CD14-positive monocyte (primary cell): ENCODE measurements around the gene GPC1. TPM values are rescaled to one million over a fixed set of nuclear protein-coding genes. Genes with fewer than 3 reads are reported as not detected.

Source experiments
- DNase-seq, 3 donors: peaks; one replicate each; pipeline ENCODE4 v3.0.0-alpha.2; 2011 to 2022
- H2AFZ ChIP-seq: 2 replicates; pipeline ENCODE4 v1.6.0; 2012; ENCODE audit warnings: mild to moderate bottlenecking, low read depth, low read length, inconsistent platforms; ENCODE audit not compliant: insufficient read depth, poor library complexity, severe bottlenecking
- H3K27ac ChIP-seq, 2 donors: 1 replicate in 1 of 2; 2 replicates in 1 of 2; pipeline ENCODE4 v1.5.1; 2012 to 2013; ENCODE audit warnings: low read length in 2 of 2, control low read depth in 1 of 2, inconsistent platforms in 1 of 2, low read depth in 1 of 2, mild to moderate bottlenecking in 1 of 2
- H3K27me3 ChIP-seq, 2 donors: one replicate each; pipeline versions ENCODE4 v1.6.0 to v1.6.1; 2011 to 2013; ENCODE audit warnings: low read length in 2 of 2; ENCODE audit not compliant: control insufficient read depth in 2 of 2, insufficient read depth in 2 of 2
- H3K36me3 ChIP-seq, 2 donors: replicated peaks in 1 of 2; 1 replicate in 1 of 2; 2 replicates in 1 of 2; pipeline versions ENCODE4 v1.5.1 to v1.6.1; 2012 to 2013; ENCODE audit warnings: low read length in 2 of 2, control low read depth in 1 of 2, inconsistent platforms in 1 of 2, mild to moderate bottlenecking in 1 of 2; ENCODE audit not compliant: insufficient read depth in 2 of 2, control insufficient read depth in 1 of 2
- H3K4me1 ChIP-seq, 2 donors: 1 replicate in 1 of 2; 2 replicates in 1 of 2; pipeline versions ENCODE4 v1.5.1 to v1.6.1; 2012 to 2013; ENCODE audit warnings: low read length in 2 of 2, control low read depth in 1 of 2, inconsistent platforms in 1 of 2, mild to moderate bottlenecking in 1 of 2, moderate library complexity in 1 of 2; ENCODE audit not compliant: insufficient read depth in 2 of 2, control insufficient read depth in 1 of 2
- H3K4me2 ChIP-seq: replicated peaks from 2 replicates; pipeline ENCODE3; 2012; ENCODE audit warnings: low read length, moderate library complexity, mild to moderate bottlenecking; ENCODE audit not compliant: poor library complexity, severe bottlenecking; ENCODE audit errors: extremely low read depth
- H3K4me3 ChIP-seq, 3 experiments: fragments of 200-600 bp in 1 of 3; sonication (generic) in 1 of 3; replicated peaks in 1 of 3; 1 replicate in 2 of 3; 2 replicates in 1 of 3; pipeline ENCODE4 v1.5.1; 2011 to 2013; ENCODE audit warnings: low read length in 3 of 3, mild to moderate bottlenecking in 3 of 3, control low read depth in 2 of 3, low read depth in 2 of 3, inconsistent platforms in 1 of 3, moderate library complexity in 1 of 3
- H3K79me2 ChIP-seq: 2 replicates; pipeline ENCODE4 v1.6.0; 2012; ENCODE audit warnings: mild to moderate bottlenecking, control low read depth, inconsistent platforms, low read length, moderate library complexity; ENCODE audit not compliant: insufficient read depth
- H3K9ac ChIP-seq: 2 replicates; pipeline ENCODE4 v1.6.0; 2017; ENCODE audit warnings: low read length, mild to moderate bottlenecking; ENCODE audit not compliant: insufficient read depth, poor library complexity, severe bottlenecking
- H3K9me3 ChIP-seq, 2 donors: replicated peaks in 1 of 2; 1 replicate in 1 of 2; 2 replicates in 1 of 2; pipeline versions ENCODE4 v1.5.1 to v1.6.1; 2012 to 2013; ENCODE audit warnings: low read length in 2 of 2, control low read depth in 1 of 2; ENCODE audit not compliant: control insufficient read depth in 1 of 2, insufficient read depth in 1 of 2
- H4K20me1 ChIP-seq: 2 replicates; pipeline ENCODE4 v1.6.0; 2012; ENCODE audit warnings: mild to moderate bottlenecking, low read length, control low read depth, moderate library complexity; ENCODE audit not compliant: insufficient read depth
- H3K27ac Mint-ChIP-seq, 7 donors: one replicate each; pipeline ENCODE4 v1.8.0; 2020; ENCODE audit warnings: mild to moderate bottlenecking in 7 of 7, mixed read lengths in 7 of 7, moderate library complexity in 6 of 7, inconsistent platforms in 2 of 7
- H3K27me3 Mint-ChIP-seq, 3 donors: one replicate each; pipeline ENCODE4 v1.8.0; 2021 to 2022; ENCODE audit warnings: low read depth in 3 of 3, mild to moderate bottlenecking in 3 of 3, mixed read lengths in 3 of 3, moderate library complexity in 3 of 3, inconsistent platforms in 1 of 3
- H3K36me3 Mint-ChIP-seq, 2 donors: one replicate each; pipeline ENCODE4 v1.8.0; 2020; ENCODE audit warnings: mixed read lengths in 2 of 2, inconsistent platforms in 1 of 2, mild to moderate bottlenecking in 1 of 2
- H3K4me1 Mint-ChIP-seq: one replicate; pipeline ENCODE4 v1.8.0; 2020; ENCODE audit warnings: mild to moderate bottlenecking, mixed read lengths
- H3K4me3 Mint-ChIP-seq, 2 donors: one replicate each; pipeline ENCODE4 v1.8.0; 2020; ENCODE audit warnings: mild to moderate bottlenecking in 2 of 2, mixed read lengths in 2 of 2, moderate library complexity in 1 of 2
- H3K9me3 Mint-ChIP-seq, 7 donors: one replicate each; pipeline ENCODE4 v1.8.0; 2020 to 2022; ENCODE audit warnings: mixed read lengths in 7 of 7, mild to moderate bottlenecking in 6 of 7, moderate library complexity in 6 of 7, inconsistent platforms in 2 of 7
- CTCF ChIP-seq: fragments of 200-600 bp; IDR thresholded peaks from one replicate; pipeline ENCODE4 v1.8.0; 2022; ENCODE audit warnings: antibody characterized with exemption, mild to moderate bottlenecking
- WGBS: methylation state at CpG from one replicate; pipeline ENCODE4 v1.1.5; 2013; ENCODE audit warnings: missing lambda C conversion rate; ENCODE audit not compliant: insufficient coverage; 5-methylcytosine and 5-hydroxymethylcytosine counted together
- intact Hi-C, 2 donors: fragments of 100-400 bp; cut with micrococcal nuclease; formaldehyde crosslinking; loops; one replicate each; pipeline versions ENCODE4 v1.15.0 to v1.15.1; 2023
- polyA plus RNA-seq, 3 donors: library from polyadenylated mRNA; depleted of rRNA in 1 of 3; unstranded in 2 of 3; stranded (reverse) in 1 of 3; fragments of 300-500 nt in 2 of 3; fragments of >200 nt in 1 of 3; fragmentation: Illumina TruSeq in 2 of 3; gene quantifications; 1 replicate in 2 of 3; 2 replicates in 1 of 3; pipeline ENCODE4 v1.2.3, GENCODE V29; 2012 to 2021

Gene GPC1
- polyA plus RNA-seq, 3 donors: 0.08 TPM; not detected in 2

- no peak overlapping the region for H3K27ac ChIP-seq
- H2AFZ ChIP-seq: no peak overlapping the region
- peaks cover 0 to 2% (median 0%) of the 10 kb centered on the region in 7 donors for H3K9me3 Mint-ChIP-seq
- no peaks in the 10 kb centered on the region for H3K4me1 Mint-ChIP-seq
- no peak overlapping the region for H3K4me3 ChIP-seq
- H3K36me3 ChIP-seq: no peaks in the 10 kb centered on the region
- H3K9me3 ChIP-seq: no peaks in the 10 kb centered on the region
- H3K27me3 ChIP-seq: no peaks in the 10 kb centered on the region
- no peak overlapping the region for H3K9ac ChIP-seq
- H3K36me3 Mint-ChIP-seq: no peaks in the 10 kb centered on the region
- DNase-seq: no peak
- no peaks in the 10 kb centered on the region for H3K4me1 ChIP-seq
- H3K27ac Mint-ChIP-seq: no peak overlapping the region
- no peak overlapping the region for H3K4me3 Mint-ChIP-seq
- H4K20me1 ChIP-seq: no peaks in the 10 kb centered on the region
- TF ChIP-seq CTCF: no peak
- intact Hi-C loops: no loop called here
- no peak overlapping the region for H3K4me2 ChIP-seq
- peaks cover 6 to 8% (median 7%) of the 10 kb centered on the region in 3 donors for H3K27me3 Mint-ChIP-seq
- H3K79me2 ChIP-seq: no peaks in the 10 kb centered on the region
- 83% methylated on average over 13 of the region's 18 CpGs for WGBS
These were observed 32.7 kb upstream of the GPC1 start for GRCh38 chr2:240402566-240403272.

- Histone ChIP-seq H3K4me3 (no peak overlapping the region), H3K36me3 (no peaks in the 10 kb centered on the region), H3K27me3 (no peaks in the 10 kb centered on the region), H2AFZ (no peak overlapping the region), H3K4me1 (no peaks in the 10 kb centered on the region), H3K9ac (no peak overlapping the region), H3K79me2 (no peaks in the 10 kb centered on the region), H3K27ac (no peak overlapping the region), H3K4me2 (no peak overlapping the region), H4K20me1 (no peaks in the 10 kb centered on the region), H3K9me3 (no peaks in the 10 kb centered on the region)
- Mint-ChIP-seq H3K9me3 (peaks cover 0 to 2% (median 0%) of the 10 kb centered on the region in 7 donors), H3K4me3 (no peak overlapping the region), H3K27me3 (peaks cover 6 to 10% (median 8%) of the 10 kb centered on the region in 3 donors), H3K27ac (no peak overlapping the region), H3K4me1 (no peaks in the 10 kb centered on the region), H3K36me3 (no peaks in the 10 kb centered on the region)
- 72% methylated on average over 18 of the region's 18 CpGs for WGBS
- intact Hi-C loops: no loop called here
- no peak for TF ChIP-seq CTCF
- DNase-seq: no peak
These were observed 31.9 kb upstream of the GPC1 start for GRCh38 chr2:240403396-240404104.
